Esophagus muscularis mucosa (tissue), 4 donors: ENCODE results near the gene ADAMTSL1. TPM values are rescaled to one million over a fixed set of nuclear protein-coding genes. Genes with fewer than 3 reads are reported as not detected.

Experiments used
- DNase-seq: peaks from one replicate; pipeline ENCODE4 v3.0.0-alpha.2; 2017; ENCODE audit errors: extremely low spot score
- H3K27ac ChIP-seq, 4 donors: fragments of 200-600 bp; sonication (generic); replicated peaks in 1 of 4; 1 replicate in 3 of 4; 2 replicates in 1 of 4; pipeline ENCODE4 v1.5.1; 2016 to 2019; ENCODE audit warnings: mild to moderate bottlenecking in 1 of 4
- H3K27me3 ChIP-seq, 4 donors: fragments of 200-600 bp; sonication (generic); one replicate each; pipeline versions ENCODE4 v1.5.1 to v1.6.0; 2016 to 2019
- H3K36me3 ChIP-seq, 4 donors: fragments of 200-600 bp; sonication (generic); one replicate each; pipeline ENCODE4 v1.5.1; 2016 to 2019
- H3K4me1 ChIP-seq, 4 donors: fragments of 200-600 bp; sonication (generic); one replicate each; pipeline ENCODE4 v1.5.1; 2016 to 2019
- H3K4me3 ChIP-seq, 4 donors: fragments of 200-600 bp; sonication (generic); 1 replicate in 2 of 4; 2 replicates in 2 of 4; pipeline ENCODE4 v1.5.1; 2016 to 2019; ENCODE audit warnings: mild to moderate bottlenecking in 4 of 4, moderate library complexity in 1 of 4
- H3K9me3 ChIP-seq, 4 donors: fragments of 200-600 bp; sonication (generic); 1 replicate in 3 of 4; 2 replicates in 1 of 4; pipeline ENCODE4 v1.5.1; 2016 to 2019
- EP300 ChIP-seq: sonication (generic); formaldehyde crosslinking; IDR thresholded peaks from one replicate; pipeline ENCODE4 v1.6.1; 2017; ENCODE audit warnings: antibody characterized with exemption
- POLR2A ChIP-seq: fragments of 450-650 bp; IDR thresholded peaks from one replicate; pipeline ENCODE4 v1.6.1; 2017; ENCODE audit warnings: antibody characterized with exemption, moderate library complexity, mild to moderate bottlenecking, low read depth
- POLR2AphosphoS5 ChIP-seq, 2 donors: sonication (generic); formaldehyde crosslinking; IDR thresholded peaks; one replicate each; pipeline ENCODE4 v1.6.1; 2017; ENCODE audit warnings: antibody characterized with exemption in 2 of 2
- WGBS: methylation state at CpG from one replicate; pipeline ENCODE4 v1.1.5; 2018; 5-methylcytosine and 5-hydroxymethylcytosine counted together
- intact Hi-C: fragments of 100-400 bp; cut with DNase I; formaldehyde crosslinking; loops from one replicate; pipeline ENCODE4 v1.15.1; 2023
- total RNA-seq, 4 donors: library from RNA; depleted of rRNA; stranded (reverse); fragments of >200 nt; gene quantifications; one replicate each; pipeline versions ENCODE4 v1.1.0 to v1.2.1, GENCODE V29; 2016
- TF ChIP-seq, protein P1 (sequence below), 3 experiments: fragments of 200-600 bp in 2 of 3; fragments of 450-650 bp in 1 of 3; sonication (generic) in 2 of 3; IDR thresholded peaks; one replicate each; pipeline ENCODE4 v1.5.1; 2017 to 2019; ENCODE audit warnings: antibody characterized with exemption in 3 of 3, mild to moderate bottlenecking in 2 of 3, moderate library complexity in 1 of 3

The ADAMTSL1 gene
- total RNA-seq, 4 donors from 2014 or later, result 81.7 to 172 (median 145) TPM

DNA sequence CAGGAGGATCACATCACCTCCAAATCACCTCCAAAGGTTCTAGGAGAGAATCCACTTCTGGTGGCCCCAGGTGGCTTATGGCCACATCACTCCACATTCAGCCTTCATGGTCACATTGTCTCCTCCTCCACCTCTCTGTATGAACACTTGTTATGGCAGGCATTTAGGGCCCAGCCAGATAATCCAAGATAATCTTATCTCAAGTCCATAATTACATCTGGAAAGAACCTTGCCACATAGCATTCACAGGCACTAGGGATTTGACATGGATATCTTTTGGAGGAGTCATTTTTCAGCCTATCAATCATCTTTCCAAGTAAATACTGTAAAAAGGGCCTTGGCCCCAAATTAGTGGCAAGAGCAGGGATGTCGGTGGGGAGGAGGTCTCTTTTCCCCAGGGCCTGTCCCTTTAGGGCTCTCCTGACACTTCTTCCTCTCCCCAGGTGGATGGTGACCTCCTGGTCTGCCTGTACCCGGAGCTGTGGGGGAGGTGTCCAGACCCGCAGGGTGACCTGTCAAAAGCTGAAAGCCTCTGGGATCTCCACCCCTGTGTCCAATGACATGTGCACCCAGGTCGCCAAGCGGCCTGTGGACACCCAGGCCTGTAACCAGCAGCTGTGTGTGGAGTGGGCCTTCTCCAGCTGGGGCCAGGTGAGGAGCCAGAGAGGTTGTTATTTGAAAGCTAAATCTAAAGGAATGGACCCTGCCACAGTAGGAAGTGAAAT lies 418.2 kb downstream of the ADAMTSL1 start:
- DNase-seq, result no peak
- TF ChIP-seq POLR2AphosphoS5 (IDR thresholded peaks at IDR 0.05), result no peak
- TF ChIP-seq POLR2A, result no peak
- TF ChIP-seq, protein P1, sequence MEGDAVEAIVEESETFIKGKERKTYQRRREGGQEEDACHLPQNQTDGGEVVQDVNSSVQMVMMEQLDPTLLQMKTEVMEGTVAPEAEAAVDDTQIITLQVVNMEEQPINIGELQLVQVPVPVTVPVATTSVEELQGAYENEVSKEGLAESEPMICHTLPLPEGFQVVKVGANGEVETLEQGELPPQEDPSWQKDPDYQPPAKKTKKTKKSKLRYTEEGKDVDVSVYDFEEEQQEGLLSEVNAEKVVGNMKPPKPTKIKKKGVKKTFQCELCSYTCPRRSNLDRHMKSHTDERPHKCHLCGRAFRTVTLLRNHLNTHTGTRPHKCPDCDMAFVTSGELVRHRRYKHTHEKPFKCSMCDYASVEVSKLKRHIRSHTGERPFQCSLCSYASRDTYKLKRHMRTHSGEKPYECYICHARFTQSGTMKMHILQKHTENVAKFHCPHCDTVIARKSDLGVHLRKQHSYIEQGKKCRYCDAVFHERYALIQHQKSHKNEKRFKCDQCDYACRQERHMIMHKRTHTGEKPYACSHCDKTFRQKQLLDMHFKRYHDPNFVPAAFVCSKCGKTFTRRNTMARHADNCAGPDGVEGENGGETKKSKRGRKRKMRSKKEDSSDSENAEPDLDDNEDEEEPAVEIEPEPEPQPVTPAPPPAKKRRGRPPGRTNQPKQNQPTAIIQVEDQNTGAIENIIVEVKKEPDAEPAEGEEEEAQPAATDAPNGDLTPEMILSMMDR (IDR thresholded peaks at IDR 0.05), result no peak
- TF ChIP-seq EP300, result no peak
- no peaks in the 10 kb centered on the region for H3K27me3 ChIP-seq
- intact Hi-C loops, result no loop called here
- peaks cover 0 to 68% (median 15%) of the 10 kb centered on the region in 4 donors for H3K36me3 ChIP-seq
- WGBS, result 94% methylated on average over 4 of the region's 5 CpGs
- no peak overlapping the region for H3K27ac ChIP-seq
- H3K4me1 ChIP-seq, result peaks cover 0 to 3% (median 0%) of the 10 kb centered on the region in 4 donors
- peaks cover 0 to 19% (median 15%) of the 10 kb centered on the region in 4 donors for H3K9me3 ChIP-seq
- H3K4me3 ChIP-seq, result no peak overlapping the region

DNA sequence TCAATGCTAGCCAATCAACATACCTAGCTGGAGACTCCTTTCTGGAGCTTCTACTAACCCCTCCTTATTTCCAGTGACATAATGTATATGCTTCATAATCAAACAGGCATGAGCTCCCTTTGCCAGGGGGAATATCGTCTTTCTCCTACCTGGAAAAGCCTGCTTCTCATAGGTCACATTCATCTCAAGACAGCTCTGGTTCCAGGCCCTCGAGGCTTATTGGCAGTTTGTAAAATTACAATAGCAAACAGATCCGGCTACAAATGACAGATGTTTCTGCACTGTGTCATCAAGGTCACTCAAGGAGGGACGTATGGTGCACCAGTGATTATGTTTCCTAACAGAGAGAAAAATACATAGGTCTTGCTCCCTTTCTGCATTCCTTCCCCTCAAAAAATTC lies 419.1 kb downstream of the ADAMTSL1 start:
- WGBS, result 76% methylated on average over 4 of the region's 4 CpGs
- Histone ChIP-seq H3K27ac (no peak overlapping the region), H3K27me3 (no peaks in the 10 kb centered on the region), H3K36me3 (peaks cover 0 to 65% (median 16%) of the 10 kb centered on the region in 4 donors), H3K4me1 (peaks cover 0 to 3% (median 0%) of the 10 kb centered on the region in 4 donors), H3K4me3 (no peak overlapping the region), H3K9me3 (peaks cover 0 to 19% (median 15%) of the 10 kb centered on the region in 4 donors)
- no peak for DNase-seq
- intact Hi-C loops, result no loop called here
- no peak for TF ChIP-seq EP300
- TF ChIP-seq POLR2AphosphoS5 (IDR thresholded peaks at IDR 0.05), result no peak
- no peak for TF ChIP-seq POLR2A

DNA sequence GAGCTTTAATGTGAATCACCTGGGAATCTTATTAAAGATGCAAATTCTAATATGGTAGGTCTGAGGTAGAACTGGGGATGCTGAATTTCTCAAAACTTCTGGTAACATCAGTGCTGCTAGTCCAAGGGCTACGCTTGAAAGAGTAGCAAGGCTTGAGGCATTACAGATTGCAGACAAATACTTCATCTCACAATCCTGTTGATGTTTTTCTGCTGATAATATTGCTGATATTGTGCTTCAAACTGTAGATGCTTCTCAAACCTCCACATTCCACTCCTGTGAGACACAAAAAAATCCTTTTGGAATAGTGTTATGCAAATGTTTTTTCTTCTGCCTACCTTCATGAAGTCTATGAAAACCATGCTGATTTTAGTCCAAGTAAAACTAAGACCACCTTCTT lies 419.5 kb downstream of the ADAMTSL1 start:
- 100% methylated on average over 1 of the region's 1 CpG for WGBS
- intact Hi-C loops, result no loop called here
- no peaks in the 10 kb centered on the region for H3K27me3 ChIP-seq
- TF ChIP-seq POLR2A (no peak), EP300 (no peak), POLR2AphosphoS5 (IDR thresholded peaks at IDR 0.05) (no peak)
- TF ChIP-seq, protein P1 (IDR thresholded peaks at IDR 0.05), result no peak
- H3K36me3 ChIP-seq, result peaks cover 0 to 65% (median 16%) of the 10 kb centered on the region in 4 donors
- H3K9me3 ChIP-seq, result peaks cover 0 to 19% (median 15%) of the 10 kb centered on the region in 4 donors
- H3K27ac ChIP-seq, result no peak overlapping the region
- DNase-seq, result no peak
- no peak overlapping the region for H3K4me3 ChIP-seq
- H3K4me1 ChIP-seq, result peaks cover 0 to 3% (median 0%) of the 10 kb centered on the region in 4 donors

DNA sequence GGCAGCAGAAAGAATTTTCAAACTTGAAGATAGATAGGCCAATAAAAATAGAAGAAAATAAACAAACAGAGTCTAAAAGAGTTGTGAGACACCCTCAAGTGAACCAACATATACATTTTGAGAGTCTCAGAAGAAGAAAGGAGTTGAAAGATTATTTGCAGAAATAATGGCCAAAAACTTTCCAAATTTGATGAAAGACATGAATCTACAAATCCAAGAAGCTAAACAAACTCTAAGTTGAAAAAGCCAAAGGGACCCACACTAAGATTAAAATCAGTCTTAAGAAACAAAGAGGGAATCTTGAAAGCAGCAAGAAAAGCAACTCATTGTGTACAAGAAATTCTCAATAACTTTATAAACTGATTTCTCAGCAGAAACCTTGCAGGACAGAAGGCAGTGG lies 422.1 kb downstream of the ADAMTSL1 start:
- H3K4me3 ChIP-seq, result no peak overlapping the region
- H3K36me3 ChIP-seq, result peaks cover 0 to 50% (median 13%) of the 10 kb centered on the region in 4 donors
- DNase-seq, result no peak
- no peaks in the 10 kb centered on the region for H3K4me1 ChIP-seq
- intact Hi-C loops, result no loop called here
- H3K27me3 ChIP-seq, result no peaks in the 10 kb centered on the region
- H3K9me3 ChIP-seq, result peaks cover 0 to 23% (median 15%) of the 10 kb centered on the region in 4 donors
- no peak overlapping the region for H3K27ac ChIP-seq
- TF ChIP-seq POLR2AphosphoS5 (IDR thresholded peaks at IDR 0.05), result no peak
- TF ChIP-seq POLR2A, result no peak
- no peak for TF ChIP-seq EP300
- TF ChIP-seq, protein P1 (IDR thresholded peaks at IDR 0.05), result no peak

DNA sequence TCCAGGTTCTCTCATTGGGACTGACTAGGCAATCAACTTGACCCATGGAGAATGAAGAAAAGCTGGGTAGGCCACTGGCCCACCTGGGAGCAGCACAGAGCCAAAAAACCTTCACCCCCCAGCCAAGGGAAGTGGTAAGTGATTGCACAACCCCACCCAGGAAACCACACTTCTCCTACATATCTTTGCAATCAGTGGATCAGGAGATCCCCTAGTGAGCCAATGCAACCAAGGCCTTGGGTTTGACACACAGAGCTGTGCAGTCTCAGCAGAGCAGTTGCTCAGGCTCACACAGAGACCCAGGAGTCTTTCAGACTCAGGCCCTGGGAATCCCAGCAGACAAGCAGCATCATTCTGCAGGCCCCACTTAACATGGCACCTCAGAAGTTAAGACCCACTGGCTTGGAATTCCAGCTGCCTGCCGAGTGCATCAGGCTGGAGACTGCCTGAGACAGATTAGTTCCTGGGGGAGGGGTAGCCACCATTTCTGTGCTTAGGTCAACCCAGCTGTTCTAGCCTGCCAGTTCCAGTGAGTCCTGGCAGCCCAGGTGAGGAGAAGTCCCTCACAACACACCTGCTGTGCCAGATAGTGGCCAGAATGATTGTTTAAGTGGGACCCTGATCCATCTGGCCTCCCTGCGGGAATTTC lies 422.7 kb downstream of the ADAMTSL1 start:
- Histone ChIP-seq H3K4me1 (no peaks in the 10 kb centered on the region), H3K36me3 (peaks cover 0 to 43% (median 12%) of the 10 kb centered on the region in 4 donors), H3K27ac (no peak overlapping the region), H3K9me3 (peaks cover 0 to 27% (median 19%) of the 10 kb centered on the region in 4 donors), H3K4me3 (no peak overlapping the region), H3K27me3 (no peaks in the 10 kb centered on the region)
- no peak for DNase-seq
- WGBS, result 100% methylated on average over 2 of the region's 2 CpGs
- intact Hi-C loops, result no loop called here
- TF ChIP-seq EP300 (no peak), POLR2AphosphoS5 (IDR thresholded peaks at IDR 0.05) (no peak), POLR2A (no peak)
- TF ChIP-seq, protein P1 (IDR thresholded peaks at IDR 0.05), result no peak
